A549 (cell line): ENCODE data around the gene AQP2. TPM values are rescaled to one million over a fixed set of nuclear protein-coding genes. Genes with fewer than 3 reads are reported as not detected.
A peak's percentile ranks its signal among the peaks of the same experiment; 100 is the strongest.

Experiments
- ATAC-seq, 2 experiments: fragments of 200-7000 bp in 1 of 2; fragments of >200 bp in 1 of 2; cut with Nextera tagmentation in 1 of 2; cut with Tn5 transposase in 1 of 2; 3 replicates each; pipeline versions ENCODE4 v1.8.0 to v1.9.1; 2018 to 2020; ENCODE audit warnings: mild to moderate bottlenecking in 1 of 2, moderate library complexity in 1 of 2
- CTCF ChIA-PET: fragments of 300-600 bp; sonication (Branson Sonifier 250); formaldehyde crosslinking; extraction: SDS; loops from one replicate; lab custom pipeline; 2021; ENCODE audit warnings: antibody characterized with exemption, inconsistent platforms; lab: Yijun Ruan, JAX
- POLR2A ChIA-PET: fragments of 350-600 bp; formaldehyde crosslinking; extraction: SDS; loops from one replicate; lab custom pipeline; 2021; ENCODE audit warnings: antibody characterized with exemption, inconsistent platforms; lab: Yijun Ruan, JAX
- DNase-seq, 2 experiments: peaks; one replicate each; pipeline versions ENCODE4 v3.0.0 to v3.0.0-alpha.2; 2011 to 2016; ENCODE audit warnings: low read depth in 1 of 2, low spot score in 1 of 2
- FAIRE-seq: peaks from 2 replicates; lab custom pipeline; 2011; peaks lifted over from hg19 to GRCh38; lab: Jason Lieb, UNC
- H3K27ac ChIP-seq, 2 experiments: fragments of >200 bp; sonication (Bioruptor Twin); formaldehyde crosslinking; 3 replicates each; pipeline ENCODE4 v1.5.1; 2016 to 2017
- H3K4me1 ChIP-seq: fragments of >200 bp; sonication (Bioruptor Twin); formaldehyde crosslinking; 3 replicates; pipeline ENCODE4 v1.6.1; 2016
- H3K4me2 ChIP-seq: fragments of >200 bp; sonication (Bioruptor Twin); formaldehyde crosslinking; 3 replicates; pipeline ENCODE4 v1.6.1; 2016
- H3K4me3 ChIP-seq: fragments of >200 bp; sonication (Bioruptor Twin); formaldehyde crosslinking; 3 replicates; pipeline ENCODE4 v1.5.1; 2016
- H3K9me3 ChIP-seq: fragments of >200 bp; sonication (Bioruptor Twin); formaldehyde crosslinking; 3 replicates; pipeline ENCODE4 v1.6.1; 2016
- BCL3 ChIP-seq: fragments of >200 bp; sonication (Bioruptor Twin); formaldehyde crosslinking; IDR thresholded peaks from 3 replicates; pipeline ENCODE4 v1.6.1; 2016
- CBX8 ChIP-seq: fragments of 200-600 bp; sonication (generic); IDR thresholded peaks from 2 replicates; pipeline ENCODE4 v1.6.1; 2016
- CHD4 ChIP-seq: fragments of 200-600 bp; sonication (generic); IDR thresholded peaks from 2 replicates; pipeline ENCODE4 v1.6.1; 2016; ENCODE audit warnings: antibody characterized with exemption, mild to moderate bottlenecking, borderline replicate concordance
- EHF ChIP-seq: fragments of 250-450 bp; sonication (Bioruptor Pico); IDR thresholded peaks from 2 replicates; pipeline ENCODE4 v1.5.0; 2020; ENCODE audit warnings: mild to moderate bottlenecking
- EHMT2 ChIP-seq: fragments of 200-600 bp; sonication (generic); IDR thresholded peaks from 2 replicates; pipeline ENCODE4 v1.6.1; 2016; ENCODE audit warnings: antibody characterized with exemption, low read depth, mild to moderate bottlenecking, moderate library complexity
- FOSL2 ChIP-seq, 2 experiments: fragments of 450-650 bp in 1 of 2; fragments of >200 bp in 1 of 2; sonication (Bioruptor Twin) in 1 of 2; formaldehyde crosslinking; IDR thresholded peaks; 2 replicates each; pipeline versions ENCODE4 v1.5.0 to v1.6.1; 2016 to 2020; ENCODE audit warnings: mild to moderate bottlenecking in 1 of 2, moderate library complexity in 1 of 2
- HEYL ChIP-seq: fragments of 250-450 bp; sonication (Bioruptor Pico); IDR thresholded peaks from 2 replicates; pipeline ENCODE4 v1.8.0; 2021; ENCODE audit warnings: mild to moderate bottlenecking, moderate library complexity
- HMGXB4 ChIP-seq: fragments of 250-450 bp; sonication (Bioruptor Pico); IDR thresholded peaks from 2 replicates; pipeline ENCODE4 v1.5.0; 2021; ENCODE audit warnings: mild to moderate bottlenecking, moderate library complexity, borderline replicate concordance
- HOXA7 ChIP-seq: fragments of 250-450 bp; sonication (Bioruptor Pico); IDR thresholded peaks from 2 replicates; pipeline ENCODE4 v1.5.0; 2020; ENCODE audit warnings: mild to moderate bottlenecking, moderate library complexity
- HOXB13 ChIP-seq: fragments of 250-450 bp; sonication (Bioruptor Pico); IDR thresholded peaks from 2 replicates; pipeline ENCODE4 v1.5.0; 2020; ENCODE audit warnings: low read depth, mild to moderate bottlenecking, moderate library complexity
- JUN ChIP-seq, 2 experiments: fragments of >200 bp; sonication (Bioruptor Twin); formaldehyde crosslinking; IDR thresholded peaks; 2 replicates in 1 of 2; 3 replicates in 1 of 2; pipeline ENCODE4 v1.6.1; 2016 to 2017
- KDM1A ChIP-seq: fragments of 200-600 bp; sonication (generic); IDR thresholded peaks from 2 replicates; pipeline ENCODE4 v1.6.1; 2016; ENCODE audit warnings: low read depth, mild to moderate bottlenecking
- MYC ChIP-seq: IDR thresholded peaks from 2 replicates; pipeline ENCODE4 v1.6.1; 2012; ENCODE audit warnings: mild to moderate bottlenecking, inconsistent platforms, low read length, improper control_type of control experiment, borderline replicate concordance
- NFE2L2 ChIP-seq: fragments of 150-350 bp; conservative IDR thresholded peaks from 2 replicates; pipeline ENCODE4 v1.6.1; 2014; ENCODE audit warnings: low read length
- NPAS2 ChIP-seq: fragments of 250-450 bp; sonication (Bioruptor Pico); IDR thresholded peaks from 2 replicates; pipeline ENCODE4 v1.8.0; 2022; ENCODE audit warnings: mild to moderate bottlenecking, moderate library complexity, borderline replicate concordance
- NR3C1 ChIP-seq: fragments of >200 bp; sonication (Bioruptor Twin); formaldehyde crosslinking; IDR thresholded peaks from 3 replicates; pipeline ENCODE4 v1.6.1; 2017
- POLR2A ChIP-seq: IDR thresholded peaks from 2 replicates; pipeline ENCODE4 v1.6.1; 2012; ENCODE audit warnings: mild to moderate bottlenecking, low read length
- POLR2AphosphoS2 ChIP-seq: conservative IDR thresholded peaks from 2 replicates; pipeline ENCODE4 v1.6.1; 2012; ENCODE audit warnings: low read length, improper control_type of control experiment, inconsistent platforms
- RAD21 ChIP-seq, 2 experiments: fragments of >200 bp in 1 of 2; sonication (Bioruptor Twin) in 1 of 2; formaldehyde crosslinking in 1 of 2; IDR thresholded peaks in 1 of 2; conservative IDR thresholded peaks in 1 of 2; 2 replicates in 1 of 2; 3 replicates in 1 of 2; pipeline ENCODE4 v1.6.1; 2012 to 2018; ENCODE audit warnings: inconsistent platforms in 1 of 2
- RARB ChIP-seq: fragments of 250-450 bp; sonication (Bioruptor Pico); IDR thresholded peaks from 2 replicates; pipeline ENCODE4 v1.8.0; 2021; ENCODE audit warnings: mild to moderate bottlenecking, moderate library complexity
- RCOR1 ChIP-seq: fragments of 150-350 bp; IDR thresholded peaks from 2 replicates; pipeline ENCODE4 v1.6.1; 2014; ENCODE audit warnings: antibody characterized with exemption, low read length, low read depth
- SREBF2 ChIP-seq: fragments of 450-650 bp; IDR thresholded peaks from 2 replicates; pipeline ENCODE4 v1.6.1; 2014; ENCODE audit warnings: mild to moderate bottlenecking, moderate library complexity
- TFCP2L1 ChIP-seq: fragments of 250-450 bp; sonication (Bioruptor Pico); IDR thresholded peaks from 2 replicates; pipeline ENCODE4 v1.5.0; 2021; ENCODE audit warnings: mild to moderate bottlenecking
- ZC3H11A ChIP-seq: fragments of 450-650 bp; IDR thresholded peaks from 2 replicates; pipeline ENCODE4 v1.6.1; 2014; ENCODE audit warnings: antibody characterized with exemption, mild to moderate bottlenecking
- WGBS: methylation state at CpG from one replicate; pipeline ENCODE4 v1.1.6; 2017; ENCODE audit errors: missing lambda C conversion rate; 5-methylcytosine and 5-hydroxymethylcytosine counted together
- polyA plus RNA-seq, 4 experiments: library from polyadenylated mRNA; depleted of rRNA in 3 of 4; stranded (reverse); fragments of >200 nt; fragmentation: RNase III in 1 of 4; extraction: RNeasy Plus Mini Kit Qiagen cat#74134 plus additional on column Dnase treatment in 1 of 4; gene quantifications; 2 replicates in 3 of 4; 3 replicates in 1 of 4; pipeline ENCODE4 v1.2.3, GENCODE V29; 2011 to 2017
- TF ChIP-seq, protein P1 (sequence below): IDR thresholded peaks from 2 replicates; pipeline ENCODE4 v1.6.1; 2012
- TF ChIP-seq, protein P2 (sequence below): fragments of >200 bp; sonication (Bioruptor Twin); formaldehyde crosslinking; IDR thresholded peaks from 3 replicates; pipeline ENCODE4 v1.5.1; 2016

AQP2 gene
- polyA plus RNA-seq, 2 of the 4 experiments (the other 2 are of a cell fraction), result not detected

DNA sequence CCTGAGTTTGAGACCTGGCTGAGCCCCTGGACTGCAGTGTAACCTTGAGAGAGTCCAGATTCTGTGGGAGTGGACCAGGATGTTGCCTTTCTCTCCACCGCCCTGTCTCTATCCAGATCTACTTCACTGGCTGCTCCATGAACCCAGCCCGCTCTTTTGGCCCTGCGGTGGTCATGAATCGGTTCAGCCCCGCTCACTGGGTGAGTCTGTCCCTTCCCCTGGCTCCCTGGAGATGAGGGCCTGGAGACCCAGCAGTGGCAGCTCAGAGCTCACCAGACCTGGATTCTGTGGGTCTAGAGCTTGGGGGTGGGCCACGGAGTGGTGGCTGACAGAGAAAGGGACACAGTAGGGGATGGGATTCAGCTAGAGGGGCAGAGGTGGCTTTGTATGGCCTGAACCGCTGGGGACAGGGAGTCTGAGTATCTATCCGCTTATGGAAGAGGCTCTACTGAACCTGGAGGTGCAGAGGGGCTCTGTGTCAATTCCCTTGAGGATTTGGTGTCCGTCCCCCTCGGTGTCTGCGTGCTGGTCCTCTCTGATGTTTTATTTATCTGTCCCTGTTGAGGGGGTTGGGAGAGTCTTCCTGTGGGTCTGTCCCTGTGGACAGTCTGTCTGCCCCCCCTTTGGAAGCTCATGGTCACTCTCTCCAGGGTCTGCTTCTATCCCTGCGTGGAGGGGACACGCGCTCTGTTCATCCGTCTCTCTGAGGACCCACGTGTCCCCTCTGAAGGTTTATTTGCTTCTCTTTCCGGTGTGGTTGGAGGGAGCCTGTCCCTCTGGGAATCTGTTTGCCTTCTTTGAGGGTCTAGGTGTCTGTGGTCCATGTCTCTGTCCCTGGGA lies 13.7 kb downstream of the AQP2 start:
- Histone ChIP-seq H3K27ac (peak overlapping the region in 1 of 2 experiments; percentile 74; a peak in 3 of 6 replicates), H3K9me3 (no peaks in the 10 kb centered on the region), H3K4me3 (no peak overlapping the region), H3K4me1 (peaks cover 30% of the 10 kb centered on the region), H3K4me2 (no peak overlapping the region)
- ChIA-PET POLR2A (no interaction called here), CTCF (interaction anchor here (1.0 to 29.8 kb wide), 13 partner anchors 8 to 186 kb away, joined by 3 to 708 read pairs (median 7); partner anchors contain the start of genes AQP2, ASIC1 and SMARCD1)
- TF ChIP-seq CHD4, result no peak
- TF ChIP-seq NPAS2, result no peak
- no peak for TF ChIP-seq NFE2L2
- no peak for TF ChIP-seq HOXB13
- TF ChIP-seq HEYL (CRISPR knock-in tag), result no peak
- no peak for TF ChIP-seq BCL3
- no peak for TF ChIP-seq KDM1A
- TF ChIP-seq FOSL2 (IDR thresholded peaks at IDR 0.05), result no peak
- no peak for TF ChIP-seq FOSL2 (CRISPR knock-in tag; IDR thresholded peaks at IDR 0.05)
- no peak for FAIRE-seq
- ATAC-seq, result no peak
- DNase-seq, result no peak
- 91% methylated on average over 16 of the region's 17 CpGs for WGBS

- ChIA-PET POLR2A (no interaction called here), CTCF (interaction anchor here (0.6 to 29.8 kb wide), 10 partner anchors 9 to 348 kb away, joined by 3 to 708 read pairs (median 90); partner anchors contain the start of genes AQP2, ASIC1 and SMARCD1)
- no peak overlapping the region for H3K27ac ChIP-seq
- H3K4me2 ChIP-seq, result no peak overlapping the region
- H3K4me1 ChIP-seq, result peaks cover 22% of the 10 kb centered on the region
- 61% methylated on average over 13 of the region's 13 CpGs for WGBS
- DNase-seq, result no peak
- no peaks in the 10 kb centered on the region for H3K9me3 ChIP-seq
- TF ChIP-seq NR3C1 (no peak), ZC3H11A (no peak), MYC (no peak), TFCP2L1 (no peak), NFE2L2 (no peak)
- FAIRE-seq, result no peak
- no peak overlapping the region for H3K4me3 ChIP-seq
- ATAC-seq, result no peak
Observed at GRCh38 chr12:49964849-49965624, 14.5 kb downstream of the AQP2 start.

- H3K4me3 ChIP-seq, result no peak overlapping the region
- POLR2A ChIA-PET, result no interaction called here
- 61% methylated on average over 6 of the region's 6 CpGs for WGBS
- ATAC-seq (no peak), FAIRE-seq (no peak), DNase-seq (no peak)
- H3K4me1 ChIP-seq, result peaks cover 16% of the 10 kb centered on the region
- CTCF ChIA-PET, result interaction anchor here (0.6 to 29.8 kb wide), 30 partner anchors 9 to 349 kb away, joined by 3 to 708 read pairs (median 14); partner anchors contain the start of genes AQP2, ASIC1 and SMARCD1
- no peak overlapping the region for H3K4me2 ChIP-seq
- no peak overlapping the region for H3K27ac ChIP-seq
- H3K9me3 ChIP-seq, result no peaks in the 10 kb centered on the region
- no peak for TF ChIP-seq EHMT2
- no peak for TF ChIP-seq RARB
- no peak for TF ChIP-seq HMGXB4 (CRISPR knock-in tag)
- no peak for TF ChIP-seq POLR2A
- no peak for TF ChIP-seq CBX8
- TF ChIP-seq ZC3H11A, result no peak
- no peak for TF ChIP-seq SREBF2
- no peak for TF ChIP-seq RCOR1
- TF ChIP-seq FOSL2 (IDR thresholded peaks at IDR 0.05), result no peak
- TF ChIP-seq FOSL2 (CRISPR knock-in tag; IDR thresholded peaks at IDR 0.05), result no peak
- no peak for TF ChIP-seq JUN (IDR thresholded peaks at IDR 0.05)
- no peak for TF ChIP-seq NFE2L2
- TF ChIP-seq HOXA7 (CRISPR knock-in tag), result no peak
- TF ChIP-seq, protein P1, sequence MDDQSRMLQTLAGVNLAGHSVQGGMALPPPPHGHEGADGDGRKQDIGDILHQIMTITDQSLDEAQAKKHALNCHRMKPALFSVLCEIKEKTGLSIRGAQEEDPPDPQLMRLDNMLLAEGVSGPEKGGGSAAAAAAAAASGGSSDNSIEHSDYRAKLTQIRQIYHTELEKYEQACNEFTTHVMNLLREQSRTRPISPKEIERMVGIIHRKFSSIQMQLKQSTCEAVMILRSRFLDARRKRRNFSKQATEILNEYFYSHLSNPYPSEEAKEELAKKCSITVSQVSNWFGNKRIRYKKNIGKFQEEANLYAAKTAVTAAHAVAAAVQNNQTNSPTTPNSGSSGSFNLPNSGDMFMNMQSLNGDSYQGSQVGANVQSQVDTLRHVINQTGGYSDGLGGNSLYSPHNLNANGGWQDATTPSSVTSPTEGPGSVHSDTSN, result no peak
- TF ChIP-seq, protein P2, sequence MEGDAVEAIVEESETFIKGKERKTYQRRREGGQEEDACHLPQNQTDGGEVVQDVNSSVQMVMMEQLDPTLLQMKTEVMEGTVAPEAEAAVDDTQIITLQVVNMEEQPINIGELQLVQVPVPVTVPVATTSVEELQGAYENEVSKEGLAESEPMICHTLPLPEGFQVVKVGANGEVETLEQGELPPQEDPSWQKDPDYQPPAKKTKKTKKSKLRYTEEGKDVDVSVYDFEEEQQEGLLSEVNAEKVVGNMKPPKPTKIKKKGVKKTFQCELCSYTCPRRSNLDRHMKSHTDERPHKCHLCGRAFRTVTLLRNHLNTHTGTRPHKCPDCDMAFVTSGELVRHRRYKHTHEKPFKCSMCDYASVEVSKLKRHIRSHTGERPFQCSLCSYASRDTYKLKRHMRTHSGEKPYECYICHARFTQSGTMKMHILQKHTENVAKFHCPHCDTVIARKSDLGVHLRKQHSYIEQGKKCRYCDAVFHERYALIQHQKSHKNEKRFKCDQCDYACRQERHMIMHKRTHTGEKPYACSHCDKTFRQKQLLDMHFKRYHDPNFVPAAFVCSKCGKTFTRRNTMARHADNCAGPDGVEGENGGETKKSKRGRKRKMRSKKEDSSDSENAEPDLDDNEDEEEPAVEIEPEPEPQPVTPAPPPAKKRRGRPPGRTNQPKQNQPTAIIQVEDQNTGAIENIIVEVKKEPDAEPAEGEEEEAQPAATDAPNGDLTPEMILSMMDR, result no peak
- TF ChIP-seq EHF, result no peak
- no peak for TF ChIP-seq POLR2AphosphoS2
- no peak for TF ChIP-seq RAD21 (conservative IDR thresholded peaks at IDR 0.05 in 1 of 2, IDR thresholded peaks at IDR 0.05 in 1 of 2)
Observed at GRCh38 chr12:49965836-49966235, 15.3 kb downstream of the AQP2 start.
